GM13976 (cell line): Measurements from ENCODE around the gene RAD9A.

Source experiments
- DNase-seq: peaks from one replicate; pipeline ENCODE4 v3.0.0; 2012; ENCODE audit warnings: low spot score
- CTCF ChIP-seq: IDR thresholded peaks from 2 replicates; pipeline ENCODE4 v1.5.1; 2012; ENCODE audit warnings: borderline replicate concordance, mild to moderate bottlenecking; ENCODE audit not compliant: insufficient read depth; ENCODE audit errors: extremely low read depth, missing control alignments, control extremely low read depth
- in situ Hi-C: fragments of 300-500 bp; cut with MboI; formaldehyde crosslinking; loops from one replicate; pipeline ENCODE4 v1.12.0; 2022; ENCODE audit warnings: low sequenced_read_pairs, mixed read lengths, inconsistent platforms; ENCODE audit not compliant: unreplicated experiment

The RAD9A gene

GRCh38 chr11:67374571-67375281, 17.1 kb upstream of the RAD9A start:
- in situ Hi-C loops = no loop called here
- no peak for TF ChIP-seq CTCF
- DNase-seq = no peak

DNA sequence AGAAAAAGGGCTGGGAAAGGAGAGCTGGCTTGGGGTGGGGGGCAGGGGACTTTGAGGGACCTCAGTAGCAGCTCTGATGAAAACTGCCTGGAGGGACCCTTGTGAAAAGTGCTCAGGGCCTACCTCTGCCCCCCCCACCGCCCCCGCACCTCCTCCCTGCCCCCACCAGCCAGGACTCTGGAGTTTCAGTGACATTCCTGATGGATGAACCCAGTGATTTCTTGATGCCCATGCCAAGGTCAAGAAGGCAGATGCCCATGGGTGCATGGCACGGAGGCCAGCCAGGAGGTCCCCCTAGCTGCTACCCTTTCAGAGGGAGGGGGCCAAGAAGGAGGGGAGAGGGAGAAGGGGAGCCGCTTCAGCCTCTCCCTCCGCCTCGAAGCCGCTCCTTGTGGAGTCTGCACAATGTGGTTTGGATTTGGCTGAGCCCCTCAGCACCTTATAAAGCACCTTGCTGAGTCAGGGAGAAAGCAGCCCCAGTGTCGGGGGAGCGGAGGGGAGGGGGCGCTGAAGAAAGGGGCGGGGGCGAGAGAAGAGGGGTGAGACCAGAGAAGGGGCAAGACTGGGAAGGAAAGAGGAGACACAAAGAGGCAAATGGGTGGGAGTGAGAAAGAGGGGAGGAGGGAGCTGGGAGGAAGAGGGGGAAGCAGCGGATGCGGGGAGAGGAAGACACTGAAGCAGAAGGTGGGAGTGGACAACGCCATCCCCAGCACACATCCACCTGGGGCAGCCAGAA, 16.3 kb upstream of the RAD9A start:
- DNase-seq = no peak
- in situ Hi-C loops = no loop called here

GRCh38 chr11:67376063-67376820, 15.5 kb upstream of the RAD9A start:
- in situ Hi-C loops = no loop called here
- TF ChIP-seq CTCF = no peak
- no peak for DNase-seq

More for the DNA sequence above, 16.3 kb upstream of the RAD9A start:
- no peak for TF ChIP-seq CTCF

GRCh38 chr11:67376873-67377808, 14.6 kb upstream of the RAD9A start:
- no peak for TF ChIP-seq CTCF
- no peak for DNase-seq
- in situ Hi-C loops = no loop called here

DNA sequence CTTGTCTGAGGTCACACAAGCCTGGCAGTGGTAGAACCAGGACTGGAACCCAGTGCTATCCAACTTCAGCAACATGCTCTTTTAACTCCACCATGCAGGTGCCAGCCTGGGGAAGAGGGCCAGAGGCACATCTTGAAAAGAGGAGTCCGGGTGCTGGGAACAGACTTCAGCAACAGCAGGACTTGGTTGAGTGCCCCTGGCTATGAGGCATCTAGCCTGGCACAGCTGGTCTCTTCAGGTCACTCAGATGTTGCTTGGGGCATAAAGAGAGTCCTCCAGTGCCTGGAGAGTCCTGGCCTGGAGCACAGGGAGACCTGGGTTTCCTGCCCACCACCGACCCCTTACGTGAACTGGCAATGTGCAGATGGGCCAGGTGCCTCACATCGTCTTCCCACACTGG, 13.2 kb upstream of the RAD9A start:
- in situ Hi-C loops = no loop called here
- DNase-seq = no peak
- TF ChIP-seq CTCF = no peak
